K562 (cell line): ENCODE results near the gene EFHC2. TPM values are rescaled to one million over a fixed set of nuclear protein-coding genes. Genes with fewer than 3 reads are reported as not detected.

Source experiments
- ATAC-seq: fragments of 200-7000 bp; cut with Tn5 transposase; 3 replicates; pipeline ENCODE4 v1.9.1; 2020; ENCODE audit warnings: moderate library complexity
- BruUV-seq: library from RNA; stranded (reverse); fragments of 400-500 nt; replicated peaks from 2 replicates; lab custom pipeline; 2021; lab: Mats Ljungman, UMichigan
- CTCF ChIA-PET: fragments of 300-600 bp; formaldehyde crosslinking; extraction: SDS; loops from one replicate; lab custom pipeline; 2021; ENCODE audit warnings: low intra/inter-chr PET ratio; lab: Yijun Ruan, JAX
- POLR2A ChIA-PET: fragments of 300-600, 350-650 bp; sonication (Branson Sonifier 250); formaldehyde crosslinking; extraction: SDS; loops from one replicate; lab custom pipeline; 2021; ENCODE audit warnings: antibody characterized with exemption, inconsistent platforms; lab: Yijun Ruan, JAX
- DNase-seq, 4 experiments: peaks; one replicate each; pipeline versions ENCODE4 v3.0.0 to v3.0.0-alpha.2; 2011 to 2018; ENCODE audit warnings: low spot score in 3 of 4, mixed read lengths in 3 of 4; ENCODE audit errors: extremely low read depth in 1 of 4
- FAIRE-seq: peaks from 2 replicates; lab custom pipeline; 2011; peaks lifted over from hg19 to GRCh38; lab: Jason Lieb, UNC
- H2AFZ ChIP-seq: 2 replicates; pipeline ENCODE4 v1.6.0; 2011; ENCODE audit warnings: low read depth, low read length, control low read depth, inconsistent platforms
- H3K27ac ChIP-seq: fragments of 200-600 bp; 3 replicates; pipeline ENCODE4 v1.8.0; 2011; ENCODE audit warnings: low read depth, mild to moderate bottlenecking, control low read depth, inconsistent platforms, low read length, moderate library complexity, mixed read lengths; ENCODE audit errors: extremely low read depth
- H3K27me3 ChIP-seq, 2 experiments: fragments of 300-600 bp in 1 of 2; 2 replicates in 1 of 2; 3 replicates in 1 of 2; pipeline versions ENCODE4 v1.6.0 to v1.8.0; 2011; ENCODE audit warnings: inconsistent platforms in 2 of 2, low read length in 2 of 2, mild to moderate bottlenecking in 1 of 2, mixed read lengths in 1 of 2, moderate library complexity in 1 of 2; ENCODE audit not compliant: control insufficient read depth in 2 of 2, insufficient read depth in 2 of 2
- H3K36me3 ChIP-seq: fragments of 300-600 bp; 3 replicates; pipeline ENCODE4 v1.8.0; 2011; ENCODE audit warnings: mild to moderate bottlenecking, low read length, inconsistent platforms; ENCODE audit not compliant: control insufficient read depth, insufficient read depth
- H3K4me1 ChIP-seq, 2 experiments: fragments of 200-600 bp in 1 of 2; replicated peaks in 1 of 2; 2 replicates in 1 of 2; 3 replicates in 1 of 2; pipeline versions ENCODE4 v1.5.1 to v1.8.0; 2011; ENCODE audit warnings: inconsistent platforms in 2 of 2, low read length in 2 of 2, mild to moderate bottlenecking in 1 of 2, mixed read lengths in 1 of 2, moderate library complexity in 1 of 2; ENCODE audit not compliant: control insufficient read depth in 2 of 2, insufficient read depth in 2 of 2
- H3K4me2 ChIP-seq: 2 replicates; pipeline ENCODE4 v1.6.1; 2011; ENCODE audit warnings: low read length, control low read depth, inconsistent platforms, mixed read lengths; ENCODE audit not compliant: insufficient read depth
- H3K4me3 ChIP-seq: fragments of 200-600 bp; sonication (generic), shearing (Covaris generic); 2 replicates; pipeline ENCODE4 v1.5.1; 2016; ENCODE audit warnings: control low read depth, inconsistent platforms
- H3K79me2 ChIP-seq: fragments of 200-600 bp; 3 replicates; pipeline ENCODE4 v1.8.0; 2011; ENCODE audit warnings: low read length, inconsistent platforms; ENCODE audit not compliant: control insufficient read depth, insufficient read depth
- H3K9ac ChIP-seq, 2 experiments: 2 replicates each; pipeline versions ENCODE4 v1.6.0 to v1.6.1; 2011; ENCODE audit warnings: low read depth in 2 of 2, low read length in 2 of 2, control low read depth in 1 of 2, inconsistent platforms in 1 of 2, mild to moderate bottlenecking in 1 of 2, mixed read lengths in 1 of 2; ENCODE audit not compliant: insufficient read depth in 1 of 2
- H3K9me1 ChIP-seq: one replicate; pipeline ENCODE4 v1.6.0; 2011; ENCODE audit warnings: inconsistent platforms, mild to moderate bottlenecking, low read length, moderate library complexity; ENCODE audit not compliant: control insufficient read depth, insufficient read depth
- H3K9me3 ChIP-seq: replicated peaks from 2 replicates; pipeline ENCODE4 v1.5.1; 2011; ENCODE audit warnings: low read depth, low read length, inconsistent platforms; ENCODE audit not compliant: control insufficient read depth, insufficient read depth
- H4K20me1 ChIP-seq: replicated peaks from 2 replicates; pipeline ENCODE4 v1.6.1; 2011; ENCODE audit warnings: low read length, inconsistent platforms, mixed read lengths; ENCODE audit not compliant: control insufficient read depth, insufficient read depth
- CBFA2T2 ChIP-seq: fragments of 450-650 bp; conservative IDR thresholded peaks from 2 replicates; pipeline ENCODE4 v1.6.1; 2017; ENCODE audit warnings: mild to moderate bottlenecking
- EP400 ChIP-seq: fragments of 450-650 bp; IDR thresholded peaks from 2 replicates; pipeline ENCODE4 v1.6.1; 2017; ENCODE audit warnings: antibody characterized with exemption, mild to moderate bottlenecking, moderate library complexity
- MCM5 ChIP-seq: fragments of 450-650 bp; IDR thresholded peaks from 2 replicates; pipeline ENCODE4 v1.6.1; 2016; ENCODE audit warnings: low read depth
- NR2C1 ChIP-seq, 2 experiments: fragments of 450-650 bp; IDR thresholded peaks; 2 replicates each; pipeline ENCODE4 v1.6.1; 2017; ENCODE audit warnings: mild to moderate bottlenecking in 2 of 2, antibody characterized with exemption in 1 of 2, inconsistent platforms in 1 of 2, missing compliant biosample characterization in 1 of 2, missing genetic modification characterization in 1 of 2
- POLR2B ChIP-seq: fragments of 450-650 bp; IDR thresholded peaks from 2 replicates; pipeline ENCODE4 v1.6.1; 2018; ENCODE audit warnings: low read depth; ENCODE audit not compliant: partially characterized antibody
- RBM14 ChIP-seq: fragments of 200-400 bp; formaldehyde crosslinking; IDR thresholded peaks from 2 replicates; pipeline ENCODE4 v1.6.1; 2018; ENCODE audit warnings: low read depth, mild to moderate bottlenecking, low read length, moderate library complexity, borderline replicate concordance; ENCODE audit not compliant: insufficient read depth
- SMARCB1 ChIP-seq: IDR thresholded peaks from 2 replicates; pipeline ENCODE4 v1.6.1; 2011; ENCODE audit warnings: improper control_type of control experiment, low read depth; ENCODE audit not compliant: insufficient read length
- SMC3 ChIP-seq: conservative IDR thresholded peaks from 2 replicates; pipeline ENCODE4 v1.6.1; 2011; ENCODE audit warnings: low read depth, low read length, improper control_type of control experiment; ENCODE audit not compliant: insufficient read depth
- TEAD4 ChIP-seq, 2 experiments: sonication (generic) in 1 of 2; formaldehyde crosslinking in 1 of 2; IDR thresholded peaks; 2 replicates each; pipeline versions ENCODE4 v1.6.1 to v1.8.0; 2012 to 2022; ENCODE audit warnings: borderline replicate concordance in 1 of 2, inconsistent platforms in 1 of 2, low read length in 1 of 2, mild to moderate bottlenecking in 1 of 2, missing genetic modification reagents in 1 of 2
- TSC22D4 ChIP-seq: fragments of 450-650 bp; IDR thresholded peaks from 2 replicates; pipeline ENCODE4 v1.6.1; 2016; ENCODE audit warnings: missing genetic modification characterization, missing biosample characterization, control low read depth
- ZKSCAN3 ChIP-seq: fragments of 250-450 bp; sonication (Bioruptor Pico); IDR thresholded peaks from 2 replicates; pipeline ENCODE4 v1.4.0; 2020
- ZNF354B ChIP-seq: fragments of 250-450 bp; sonication (Bioruptor Pico); IDR thresholded peaks from 2 replicates; pipeline ENCODE4 v1.4.0; 2020
- ZNF551 ChIP-seq: fragments of 250-450 bp; sonication (Bioruptor Pico); IDR thresholded peaks from 2 replicates; pipeline ENCODE4 v1.5.0; 2021; ENCODE audit warnings: mild to moderate bottlenecking, moderate library complexity
- ZNF75A ChIP-seq: fragments of 450-650 bp; formaldehyde crosslinking; IDR thresholded peaks from 2 replicates; pipeline ENCODE4 v1.4.0; 2020; ENCODE audit warnings: mild to moderate bottlenecking
- ZNF780A ChIP-seq: fragments of 250-450 bp; sonication (Bioruptor Pico); IDR thresholded peaks from 2 replicates; pipeline ENCODE4 v1.5.0; 2021; ENCODE audit warnings: mild to moderate bottlenecking
- WGBS: fragments of 100-300 bp; shearing (Covaris generic); methylation state at CpG from one replicate; pipeline ENCODE4 v1.1.6; 2016; ENCODE audit warnings: low coverage, mixed read lengths; ENCODE audit not compliant: insufficient coverage; ENCODE audit errors: missing lambda C conversion rate; 5-methylcytosine and 5-hydroxymethylcytosine counted together
- in situ Hi-C: fragments of 300-500 bp; cut with MboI; formaldehyde crosslinking; loops from 4 replicates; pipeline ENCODE4 v1.15.0; 2018; ENCODE audit warnings: inconsistent platforms, mixed read lengths
- intact Hi-C: fragments of 100-400 bp; cut with micrococcal nuclease; formaldehyde crosslinking; loops from 2 replicates; pipeline ENCODE4 v1.14.2; 2022
- polyA plus RNA-seq, 8 experiments: library from polyadenylated mRNA; depleted of rRNA in 4 of 8; stranded (reverse) in 5 of 8; unstranded in 3 of 8; fragments of >200 nt; fragmentation: Nextera tagmentation in 2 of 8; fragmentation: Illumina TruSeq in 1 of 8; extraction: Ambion mirVana in 2 of 8; extraction: Trizol in 1 of 8; gene quantifications; 2 replicates each; pipeline versions ENCODE4 v1.2.1 to v1.2.3, GENCODE V29; 2011 to 2014; ENCODE audit warnings: inconsistent platforms in 1 of 8, missing spikeins in 1 of 8
- total RNA-seq, 7 experiments: library from RNA; depleted of rRNA in 6 of 7; stranded (reverse); fragments of >200 nt in 6 of 7; fragmentation: Illumina TruSeq in 2 of 7; extraction: Trizol in 2 of 7; gene quantifications; 2 replicates each; pipeline versions ENCODE4 v1.2.1 to v1.2.3, GENCODE V29; 2011 to 2021; ENCODE audit warnings: low replicate concordance in 1 of 7
- TF ChIP-seq, protein P1 (sequence below): fragments of 450-650 bp; IDR thresholded peaks from 2 replicates; pipeline ENCODE4 v1.7.0; 2016; ENCODE audit warnings: borderline replicate concordance
- TF ChIP-seq, protein P2 (sequence below): IDR thresholded peaks from 2 replicates; pipeline ENCODE4 v1.6.1; 2016; ENCODE audit warnings: missing genetic modification characterization, missing compliant biosample characterization
- TF ChIP-seq, protein P3 (sequence below), 2 experiments: fragments of 450-650 bp in 1 of 2; IDR thresholded peaks; 2 replicates each; pipeline ENCODE4 v1.6.1; 2011 to 2017; ENCODE audit warnings: low read depth in 2 of 2, antibody characterized with exemption in 1 of 2, borderline replicate concordance in 1 of 2, low read length in 1 of 2, mild to moderate bottlenecking in 1 of 2, mixed read lengths in 1 of 2; ENCODE audit not compliant: control insufficient read depth in 1 of 2

EFHC2 gene
- total and polyA plus RNA-seq, 9 of the 15 experiments (the other 6 are each of a cell fraction or from before 2014, with no cell fraction given): 1.3 to 8.1 (median 3.0) TPM

DNA sequence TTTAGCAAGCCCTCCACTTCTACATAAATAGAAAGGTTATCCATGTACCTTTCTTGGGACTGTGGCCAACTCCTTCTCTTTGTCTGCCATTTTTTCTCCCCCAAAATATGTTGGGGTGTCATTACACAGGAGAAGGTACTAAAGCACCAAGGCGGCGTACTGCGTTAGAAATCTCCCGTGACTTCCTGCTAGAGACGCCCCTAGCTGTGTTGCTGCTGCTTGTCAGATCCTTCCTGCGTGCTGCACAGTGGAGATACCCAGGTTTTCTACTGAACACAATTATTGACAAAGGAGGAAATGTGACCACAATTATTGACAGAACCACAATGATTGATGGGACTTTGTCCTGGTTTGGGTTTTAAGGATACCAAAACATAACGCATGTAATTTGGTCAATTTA lies 97.7 kb downstream of the EFHC2 start:
- no peak for FAIRE-seq
- no peaks in the 10 kb centered on the region for H3K79me2 ChIP-seq
- 56% methylated on average over 7 of the region's 7 CpGs for WGBS
- no peaks in the 10 kb centered on the region for H3K36me3 ChIP-seq
- no TSS peak for BruUV-seq
- no peak overlapping the region for H3K4me2 ChIP-seq
- no peak overlapping the region for H3K9ac ChIP-seq
- no peak for ATAC-seq
- DNase-seq: no peak
- intact Hi-C loops (no loop called here), in situ Hi-C loops (no loop called here)
- H2AFZ ChIP-seq: no peak overlapping the region
- ChIA-PET CTCF (no interaction called here), POLR2A (no interaction called here)
- H3K9me1 ChIP-seq: no peaks in the 10 kb centered on the region
- H3K4me1 ChIP-seq: no peaks in the 10 kb centered on the region; a peak in 1 of 5 replicates
- no peak overlapping the region for H3K27ac ChIP-seq
- H3K4me3 ChIP-seq: no peak overlapping the region
- H4K20me1 ChIP-seq: no peaks in the 10 kb centered on the region
- H3K9me3 ChIP-seq: no peaks in the 10 kb centered on the region
- no peaks in the 10 kb centered on the region for H3K27me3 ChIP-seq
- no peak for TF ChIP-seq SMARCB1
- TF ChIP-seq MCM5: no peak
- TF ChIP-seq CBFA2T2: no peak
- TF ChIP-seq ZNF75A (CRISPR knock-in tag): no peak
- no peak for TF ChIP-seq ZNF780A (CRISPR knock-in tag)
- TF ChIP-seq SMC3: no peak
- no peak for TF ChIP-seq ZNF354B
- TF ChIP-seq TSC22D4: no peak
- TF ChIP-seq RBM14: no peak
- no peak for TF ChIP-seq TEAD4 (IDR thresholded peaks at IDR 0.05; ENCODE audit: low read length)
- no peak for TF ChIP-seq TEAD4 (CRISPR knock-in tag; IDR thresholded peaks at IDR 0.05; ENCODE audit: borderline replicate concordance)
- no peak for TF ChIP-seq ZKSCAN3
- TF ChIP-seq, protein P1, sequence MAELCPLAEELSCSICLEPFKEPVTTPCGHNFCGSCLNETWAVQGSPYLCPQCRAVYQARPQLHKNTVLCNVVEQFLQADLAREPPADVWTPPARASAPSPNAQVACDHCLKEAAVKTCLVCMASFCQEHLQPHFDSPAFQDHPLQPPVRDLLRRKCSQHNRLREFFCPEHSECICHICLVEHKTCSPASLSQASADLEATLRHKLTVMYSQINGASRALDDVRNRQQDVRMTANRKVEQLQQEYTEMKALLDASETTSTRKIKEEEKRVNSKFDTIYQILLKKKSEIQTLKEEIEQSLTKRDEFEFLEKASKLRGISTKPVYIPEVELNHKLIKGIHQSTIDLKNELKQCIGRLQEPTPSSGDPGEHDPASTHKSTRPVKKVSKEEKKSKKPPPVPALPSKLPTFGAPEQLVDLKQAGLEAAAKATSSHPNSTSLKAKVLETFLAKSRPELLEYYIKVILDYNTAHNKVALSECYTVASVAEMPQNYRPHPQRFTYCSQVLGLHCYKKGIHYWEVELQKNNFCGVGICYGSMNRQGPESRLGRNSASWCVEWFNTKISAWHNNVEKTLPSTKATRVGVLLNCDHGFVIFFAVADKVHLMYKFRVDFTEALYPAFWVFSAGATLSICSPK: no peak
- TF ChIP-seq POLR2B: no peak
- TF ChIP-seq ZNF551 (CRISPR knock-in tag): no peak
- TF ChIP-seq, protein P2, sequence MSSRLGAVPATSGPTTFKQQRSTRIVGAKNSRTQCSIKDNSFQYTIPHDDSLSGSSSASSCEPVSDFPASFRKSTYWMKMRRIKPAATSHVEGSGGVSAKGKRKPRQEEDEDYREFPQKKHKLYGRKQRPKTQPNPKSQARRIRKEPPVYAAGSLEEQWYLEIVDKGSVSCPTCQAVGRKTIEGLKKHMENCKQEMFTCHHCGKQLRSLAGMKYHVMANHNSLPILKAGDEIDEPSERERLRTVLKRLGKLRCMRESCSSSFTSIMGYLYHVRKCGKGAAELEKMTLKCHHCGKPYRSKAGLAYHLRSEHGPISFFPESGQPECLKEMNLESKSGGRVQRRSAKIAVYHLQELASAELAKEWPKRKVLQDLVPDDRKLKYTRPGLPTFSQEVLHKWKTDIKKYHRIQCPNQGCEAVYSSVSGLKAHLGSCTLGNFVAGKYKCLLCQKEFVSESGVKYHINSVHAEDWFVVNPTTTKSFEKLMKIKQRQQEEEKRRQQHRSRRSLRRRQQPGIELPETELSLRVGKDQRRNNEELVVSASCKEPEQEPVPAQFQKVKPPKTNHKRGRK (tag): no peak
- TF ChIP-seq, protein P3, sequence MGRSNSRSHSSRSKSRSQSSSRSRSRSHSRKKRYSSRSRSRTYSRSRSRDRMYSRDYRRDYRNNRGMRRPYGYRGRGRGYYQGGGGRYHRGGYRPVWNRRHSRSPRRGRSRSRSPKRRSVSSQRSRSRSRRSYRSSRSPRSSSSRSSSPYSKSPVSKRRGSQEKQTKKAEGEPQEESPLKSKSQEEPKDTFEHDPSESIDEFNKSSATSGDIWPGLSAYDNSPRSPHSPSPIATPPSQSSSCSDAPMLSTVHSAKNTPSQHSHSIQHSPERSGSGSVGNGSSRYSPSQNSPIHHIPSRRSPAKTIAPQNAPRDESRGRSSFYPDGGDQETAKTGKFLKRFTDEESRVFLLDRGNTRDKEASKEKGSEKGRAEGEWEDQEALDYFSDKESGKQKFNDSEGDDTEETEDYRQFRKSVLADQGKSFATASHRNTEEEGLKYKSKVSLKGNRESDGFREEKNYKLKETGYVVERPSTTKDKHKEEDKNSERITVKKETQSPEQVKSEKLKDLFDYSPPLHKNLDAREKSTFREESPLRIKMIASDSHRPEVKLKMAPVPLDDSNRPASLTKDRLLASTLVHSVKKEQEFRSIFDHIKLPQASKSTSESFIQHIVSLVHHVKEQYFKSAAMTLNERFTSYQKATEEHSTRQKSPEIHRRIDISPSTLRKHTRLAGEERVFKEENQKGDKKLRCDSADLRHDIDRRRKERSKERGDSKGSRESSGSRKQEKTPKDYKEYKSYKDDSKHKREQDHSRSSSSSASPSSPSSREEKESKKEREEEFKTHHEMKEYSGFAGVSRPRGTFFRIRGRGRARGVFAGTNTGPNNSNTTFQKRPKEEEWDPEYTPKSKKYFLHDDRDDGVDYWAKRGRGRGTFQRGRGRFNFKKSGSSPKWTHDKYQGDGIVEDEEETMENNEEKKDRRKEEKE (IDR thresholded peaks at IDR 0.05; ENCODE audit: borderline replicate concordance in 1 of 2, control insufficient read depth in 1 of 2, low read depth in 2 of 2, low read length in 1 of 2): no peak
- no peak for TF ChIP-seq EP400
- no peak for TF ChIP-seq NR2C1 (IDR thresholded peaks at IDR 0.05)
- TF ChIP-seq NR2C1 (tag; IDR thresholded peaks at IDR 0.05): no peak
